WERI-Rb-1 (cell line): ENCODE measurements around the gene NHS.
"Not testable (repeated sequence)": the region's sequence is repeated elsewhere in the genome, so short reads cannot be mapped to it uniquely, and the experiment has no call there.

ENCODE experiments used
- DNase-seq: peaks from one replicate; pipeline ENCODE4 v3.0.0-alpha.2; 2020
- H3K27ac ChIP-seq: fragments of 250-450 bp; sonication (Bioruptor Pico); 2 replicates; pipeline ENCODE4 v1.5.1; 2020; ENCODE audit warnings: mild to moderate bottlenecking, moderate library complexity
- H3K27me3 ChIP-seq: fragments of 250-450 bp; sonication (Bioruptor Pico); 2 replicates; pipeline ENCODE4 v1.5.1; 2021; ENCODE audit warnings: mild to moderate bottlenecking, low read depth, moderate library complexity; ENCODE audit not compliant: insufficient read depth, severe bottlenecking
- H3K36me3 ChIP-seq: fragments of 250-450 bp; sonication (Bioruptor Pico); 2 replicates; pipeline ENCODE4 v1.5.1; 2020; ENCODE audit warnings: mild to moderate bottlenecking, moderate library complexity
- H3K4me3 ChIP-seq: 2 replicates; pipeline ENCODE4 v1.5.1; 2011; ENCODE audit warnings: low read depth, mild to moderate bottlenecking, control low read depth, low read length
- H3K9me3 ChIP-seq: fragments of 250-450 bp; sonication (Bioruptor Pico); 2 replicates; pipeline ENCODE4 v1.5.1; 2021; ENCODE audit warnings: mild to moderate bottlenecking, moderate library complexity; ENCODE audit not compliant: severe bottlenecking
- CTCF ChIP-seq: IDR thresholded peaks from 2 replicates; pipeline ENCODE4 v1.5.1; 2011; ENCODE audit warnings: low read depth, mild to moderate bottlenecking, control low read depth, inconsistent platforms, low read length

The NHS gene

GRCh38 chrX:17564689-17565409 is 189.8 kb downstream of the NHS start:
- Histone ChIP-seq H3K27me3 (peaks cover 18% of the 10 kb centered on the region), H3K9me3 (no peaks in the 10 kb centered on the region), H3K27ac (no peak overlapping the region), H3K36me3 (no peaks in the 10 kb centered on the region), H3K4me3 (no peak overlapping the region)
- no peak for DNase-seq
- no peak for TF ChIP-seq CTCF

GRCh38 chrX:17566740-17567139 is 191.7 kb downstream of the NHS start:
- TF ChIP-seq CTCF, result no peak
- peaks cover 9% of the 10 kb centered on the region for H3K27me3 ChIP-seq
- DNase-seq, result no peak
- H3K36me3 ChIP-seq, result no peaks in the 10 kb centered on the region
- no peak overlapping the region for H3K4me3 ChIP-seq
- no peaks in the 10 kb centered on the region for H3K9me3 ChIP-seq
- no peak overlapping the region for H3K27ac ChIP-seq

- no peak for DNase-seq
- Histone ChIP-seq H3K9me3 (no peaks in the 10 kb centered on the region), H3K4me3 (no peak overlapping the region), H3K27me3 (peaks cover 6% of the 10 kb centered on the region), H3K36me3 (no peaks in the 10 kb centered on the region), H3K27ac (no peak overlapping the region)
- no peak for TF ChIP-seq CTCF
Measured at GRCh38 chrX:17567187-17567586, 192.2 kb downstream of the NHS start.

GRCh38 chrX:17567821-17568220 is 192.8 kb downstream of the NHS start:
- no peak for DNase-seq
- Histone ChIP-seq H3K9me3 (no peaks in the 10 kb centered on the region), H3K4me3 (no peak overlapping the region), H3K36me3 (no peaks in the 10 kb centered on the region), H3K27me3 (peaks cover 5% of the 10 kb centered on the region), H3K27ac (no peak overlapping the region)
- TF ChIP-seq CTCF, result no peak

- H3K4me3 ChIP-seq, H3K27me3 ChIP-seq, H3K27ac ChIP-seq, DNase-seq, H3K36me3 ChIP-seq, H3K9me3 ChIP-seq: not testable (repeated sequence)
Measured at GRCh38 chrX:17568804-17569203, 193.8 kb downstream of the NHS start.

GRCh38 chrX:17579026-17579425 is 204.0 kb downstream of the NHS start:
- no peak overlapping the region for H3K4me3 ChIP-seq
- no peak overlapping the region for H3K27ac ChIP-seq
- no peaks in the 10 kb centered on the region for H3K36me3 ChIP-seq
- no peak for TF ChIP-seq CTCF
- no peaks in the 10 kb centered on the region for H3K9me3 ChIP-seq
- H3K27me3 ChIP-seq, result peaks cover 75% of the 10 kb centered on the region
- no peak for DNase-seq
